HG02840 (cell line): ENCODE results near the gene KIAA1328.

Source experiments
- ATAC-seq: cut with Tn5 transposase; IDR thresholded peaks from one replicate; pipeline ENCODE4 v1.9.1; 2021; ENCODE audit warnings: mild to moderate bottlenecking, moderate library complexity, moderate number of reproducible peaks; ENCODE audit not compliant: unreplicated experiment, low FRiP score

The KIAA1328 gene

GRCh38 chr18:37266290-37266689, 437.4 kb downstream of the KIAA1328 start:
- no peak for ATAC-seq

GRCh38 chr18:37270038-37270665, 441.2 kb downstream of the KIAA1328 start:
- ATAC-seq = no peak

- ATAC-seq = no peak
Measured at GRCh38 chr18:37270666-37271052, 441.7 kb downstream of the KIAA1328 start.

GRCh38 chr18:37272226-37272625, 443.3 kb downstream of the KIAA1328 start:
- no peak for ATAC-seq

GRCh38 chr18:37272841-37273240, 443.9 kb downstream of the KIAA1328 start:
- no peak for ATAC-seq

GRCh38 chr18:37274309-37275236, 445.6 kb downstream of the KIAA1328 start:
- ATAC-seq = no peak

GRCh38 chr18:37275237-37275741, 446.4 kb downstream of the KIAA1328 start:
- ATAC-seq = no peak

- no peak for ATAC-seq
Measured at GRCh38 chr18:37276111-37276890, 447.4 kb downstream of the KIAA1328 start.

- ATAC-seq = no peak
Measured at GRCh38 chr18:37277804-37278203, 448.9 kb downstream of the KIAA1328 start.
